ENCODE data around the gene GPR52.

Gene GPR52

DNA sequence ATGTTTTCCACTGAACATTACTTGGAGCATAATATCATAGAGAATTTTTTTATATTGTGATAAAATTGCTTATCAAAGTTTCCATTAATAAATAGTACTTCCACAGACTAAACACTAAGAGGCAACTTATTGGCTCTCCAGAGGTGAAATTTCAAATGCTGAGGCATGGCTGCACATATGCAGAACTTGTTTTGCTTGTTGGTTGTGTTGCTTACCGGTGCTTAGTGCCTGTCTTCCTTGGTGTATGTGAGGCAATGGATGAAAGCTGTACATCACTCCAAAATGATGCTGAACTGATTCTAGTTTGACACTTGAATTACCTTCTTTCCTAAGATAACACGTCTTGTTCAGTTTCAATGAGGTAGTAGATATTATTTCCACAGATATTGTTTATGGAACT is 29.8 kb upstream of the GPR52 start:
- H3K9ac ChIP-seq (ENCODE audit: low read depth, low read length) = no peak overlapping the region
- H3K36me3 ChIP-seq (ENCODE audit: control insufficient read depth, insufficient read depth, low read length) = no peaks in the 10 kb centered on the region
- H3K27me3 ChIP-seq (ENCODE audit: control insufficient read depth, insufficient read depth, low read length) = no peaks in the 10 kb centered on the region
- no peaks in the 10 kb centered on the region for H3K4me1 ChIP-seq (ENCODE audit: control insufficient read depth, insufficient read depth, low read length)
- H3K4me3 ChIP-seq (ENCODE audit: low read depth, low read length) = no peak overlapping the region
- no peaks in the 10 kb centered on the region for H3K9me3 ChIP-seq (ENCODE audit: control insufficient read depth, insufficient read depth, low read length)

DNA sequence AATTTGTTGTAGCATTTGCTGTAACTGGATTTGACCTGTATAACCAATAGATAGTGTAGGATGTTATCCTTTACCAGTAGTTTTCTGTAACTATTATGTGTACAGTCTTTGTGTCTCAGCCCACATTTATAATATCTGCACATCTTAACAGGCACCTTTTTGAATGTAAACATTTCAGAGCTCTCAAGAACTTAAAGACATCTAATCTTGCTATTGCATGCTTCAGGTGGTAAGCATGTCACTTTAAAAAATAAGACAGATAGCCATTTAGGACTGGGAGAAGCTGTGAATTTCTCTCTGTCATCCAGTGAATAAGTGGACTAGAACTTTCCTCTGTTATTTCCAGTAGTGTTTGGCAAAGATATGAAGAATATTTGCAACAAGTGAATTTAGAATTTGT is 22.6 kb upstream of the GPR52 start:
- no peaks in the 10 kb centered on the region for H3K27me3 ChIP-seq (ENCODE audit: control insufficient read depth, insufficient read depth, low read length)
- H3K36me3 ChIP-seq (ENCODE audit: control insufficient read depth, insufficient read depth, low read length) = no peaks in the 10 kb centered on the region
- H3K4me3 ChIP-seq (ENCODE audit: low read depth, low read length) = no peak overlapping the region
- H3K9me3 ChIP-seq (ENCODE audit: control insufficient read depth, insufficient read depth, low read length) = no peaks in the 10 kb centered on the region
- H3K9ac ChIP-seq (ENCODE audit: low read depth, low read length) = no peak overlapping the region
- H3K4me1 ChIP-seq (ENCODE audit: control insufficient read depth, insufficient read depth, low read length) = no peaks in the 10 kb centered on the region

DNA sequence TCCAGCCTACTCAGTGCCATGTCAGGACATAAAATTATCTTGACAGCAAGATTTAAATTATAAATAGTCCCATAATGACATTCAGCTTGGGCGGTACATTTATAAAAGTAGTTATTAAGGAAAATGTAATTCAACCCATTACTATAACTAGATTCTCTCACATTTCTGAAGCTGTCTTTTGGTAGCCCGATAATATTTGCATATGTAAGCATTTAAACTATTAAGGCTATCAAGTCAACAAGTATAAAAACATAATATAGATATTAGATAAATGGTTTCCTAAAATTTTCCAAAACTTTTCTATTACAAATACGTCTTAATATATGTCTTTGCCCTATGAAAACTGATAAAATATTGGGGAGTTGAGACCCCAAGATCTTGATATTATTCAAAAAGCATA is 21.6 kb upstream of the GPR52 start:
- Histone ChIP-seq H3K9me3 (ENCODE audit: control insufficient read depth, insufficient read depth, low read length) (no peaks in the 10 kb centered on the region), H3K27me3 (ENCODE audit: control insufficient read depth, insufficient read depth, low read length) (no peaks in the 10 kb centered on the region), H3K36me3 (ENCODE audit: control insufficient read depth, insufficient read depth, low read length) (no peaks in the 10 kb centered on the region), H3K9ac (ENCODE audit: low read depth, low read length) (no peak overlapping the region), H3K4me1 (ENCODE audit: control insufficient read depth, insufficient read depth, low read length) (no peaks in the 10 kb centered on the region), H3K4me3 (ENCODE audit: low read depth, low read length) (no peak overlapping the region)

DNA sequence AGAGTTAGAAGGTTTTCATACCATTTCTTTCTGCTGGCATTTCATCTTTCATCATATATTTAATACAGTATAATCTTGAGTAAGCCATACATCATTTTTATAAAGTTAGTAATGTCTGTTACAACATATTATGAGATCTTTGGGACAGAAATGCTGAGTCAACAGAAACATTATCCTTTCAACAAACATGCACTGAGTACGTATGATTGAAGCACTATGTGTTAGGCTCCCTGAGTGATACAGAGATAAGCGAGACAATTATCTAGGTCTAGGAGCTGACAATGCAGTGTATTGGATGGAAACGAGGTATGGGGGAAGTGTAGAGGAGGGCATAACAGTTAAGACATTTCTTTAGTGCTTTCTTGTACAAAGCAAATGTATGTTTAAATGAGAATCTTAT is 19.7 kb upstream of the GPR52 start:
- H3K4me1 ChIP-seq (ENCODE audit: control insufficient read depth, insufficient read depth, low read length) = no peaks in the 10 kb centered on the region
- H3K9ac ChIP-seq (ENCODE audit: low read depth, low read length) = no peak overlapping the region
- H3K9me3 ChIP-seq (ENCODE audit: control insufficient read depth, insufficient read depth, low read length) = no peaks in the 10 kb centered on the region
- no peak overlapping the region for H3K4me3 ChIP-seq (ENCODE audit: low read depth, low read length)
- no peaks in the 10 kb centered on the region for H3K36me3 ChIP-seq (ENCODE audit: control insufficient read depth, insufficient read depth, low read length)
- H3K27me3 ChIP-seq (ENCODE audit: control insufficient read depth, insufficient read depth, low read length) = no peaks in the 10 kb centered on the region

DNA sequence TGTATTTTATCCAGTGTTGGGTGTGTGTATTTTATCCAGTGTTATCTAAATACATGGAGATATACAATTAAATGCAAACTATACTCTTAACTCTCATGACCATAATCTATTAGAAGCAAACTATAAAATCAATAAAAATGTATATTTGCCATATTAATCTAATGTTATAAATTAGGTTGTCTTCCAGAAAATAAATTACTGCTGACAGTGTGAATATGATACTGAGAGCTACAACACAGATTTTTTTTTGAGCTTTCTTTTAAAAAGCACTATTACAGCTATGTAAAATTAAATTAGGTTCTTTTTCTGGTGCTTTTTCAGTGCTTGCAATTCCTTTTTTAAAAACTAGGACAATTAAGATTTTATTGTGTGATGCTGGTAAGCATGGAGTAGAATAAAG is 19.0 kb upstream of the GPR52 start:
- no peaks in the 10 kb centered on the region for H3K9me3 ChIP-seq (ENCODE audit: control insufficient read depth, insufficient read depth, low read length)
- H3K4me3 ChIP-seq (ENCODE audit: low read depth, low read length) = no peak overlapping the region
- H3K36me3 ChIP-seq (ENCODE audit: control insufficient read depth, insufficient read depth, low read length) = no peaks in the 10 kb centered on the region
- no peak overlapping the region for H3K9ac ChIP-seq (ENCODE audit: low read depth, low read length)
- no peaks in the 10 kb centered on the region for H3K27me3 ChIP-seq (ENCODE audit: control insufficient read depth, insufficient read depth, low read length)
- H3K4me1 ChIP-seq (ENCODE audit: control insufficient read depth, insufficient read depth, low read length) = no peaks in the 10 kb centered on the region

DNA sequence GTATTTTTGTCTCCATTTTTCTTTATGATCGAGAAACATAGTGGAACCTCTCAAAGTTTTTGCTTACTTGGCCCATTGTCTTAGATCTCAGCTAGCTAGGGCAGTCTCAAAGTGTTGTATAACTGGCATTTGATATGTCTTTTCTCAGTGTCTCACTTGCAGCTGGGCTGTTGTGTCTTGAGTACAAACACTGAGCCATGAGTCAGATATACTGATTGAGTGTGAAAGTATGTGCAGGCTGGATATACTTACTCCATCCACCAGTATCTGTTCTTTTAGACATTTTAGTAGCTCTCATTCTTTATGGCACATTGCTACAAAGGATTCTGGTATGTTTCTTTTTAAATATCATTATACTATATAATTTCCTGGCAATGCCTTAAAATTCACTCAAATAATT is 14.3 kb upstream of the GPR52 start:
- H3K9ac ChIP-seq (ENCODE audit: low read depth, low read length) = no peak overlapping the region
- no peak overlapping the region for H3K4me3 ChIP-seq (ENCODE audit: low read depth, low read length)
- no peaks in the 10 kb centered on the region for H3K36me3 ChIP-seq (ENCODE audit: control insufficient read depth, insufficient read depth, low read length)
- H3K27me3 ChIP-seq (ENCODE audit: control insufficient read depth, insufficient read depth, low read length) = no peaks in the 10 kb centered on the region
- H3K9me3 ChIP-seq (ENCODE audit: control insufficient read depth, insufficient read depth, low read length) = no peaks in the 10 kb centered on the region
- H3K4me1 ChIP-seq (ENCODE audit: control insufficient read depth, insufficient read depth, low read length) = no peaks in the 10 kb centered on the region

DNA sequence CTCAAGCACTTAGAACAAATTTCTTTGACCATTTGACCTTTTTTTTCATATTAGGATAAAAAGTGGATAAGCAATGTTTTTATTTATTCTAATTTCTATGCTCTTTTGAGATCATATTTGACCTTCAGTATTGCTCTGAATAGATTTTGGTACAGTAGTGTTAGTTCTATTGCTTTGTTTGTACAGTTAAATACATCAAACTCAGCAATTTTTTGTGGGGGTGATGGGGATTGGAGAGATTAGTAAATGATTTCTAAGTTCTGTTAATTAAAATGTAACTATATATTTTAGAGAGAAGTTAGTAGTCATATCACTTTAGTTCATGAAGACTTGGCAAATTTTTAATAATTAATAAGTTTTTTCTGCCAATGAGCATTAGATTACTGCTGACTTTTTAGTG is 2.4 kb upstream of the GPR52 start:
- H3K4me1 ChIP-seq (ENCODE audit: control insufficient read depth, insufficient read depth, low read length) = no peaks in the 10 kb centered on the region
- no peaks in the 10 kb centered on the region for H3K9me3 ChIP-seq (ENCODE audit: control insufficient read depth, insufficient read depth, low read length)
- H3K36me3 ChIP-seq (ENCODE audit: control insufficient read depth, insufficient read depth, low read length) = no peaks in the 10 kb centered on the region
- no peaks in the 10 kb centered on the region for H3K27me3 ChIP-seq (ENCODE audit: control insufficient read depth, insufficient read depth, low read length)
- no peak overlapping the region for H3K4me3 ChIP-seq (ENCODE audit: low read depth, low read length)
- no peak overlapping the region for H3K9ac ChIP-seq (ENCODE audit: low read depth, low read length)

DNA sequence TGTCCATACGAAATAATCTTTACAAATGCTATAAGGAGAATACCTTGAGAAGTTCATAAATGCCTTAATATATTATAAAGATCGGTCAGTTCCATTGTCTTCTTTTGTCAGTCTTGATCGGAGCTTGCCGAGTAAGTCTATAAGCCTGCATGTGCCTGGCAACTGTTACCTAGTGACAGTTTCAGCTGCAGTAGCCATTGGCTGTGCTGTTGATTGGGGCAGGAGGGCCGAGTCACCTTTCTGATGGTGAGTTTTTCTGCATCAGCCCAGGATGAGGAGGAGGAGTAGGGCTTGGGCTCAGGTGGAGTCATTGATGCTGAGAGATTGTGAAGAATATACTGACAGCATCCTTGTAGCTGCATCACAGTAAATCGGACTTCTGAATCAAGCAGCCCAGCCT is 1.9 kb upstream of the GPR52 start:
- Histone ChIP-seq H3K4me1 (ENCODE audit: control insufficient read depth, insufficient read depth, low read length) (no peaks in the 10 kb centered on the region), H3K27me3 (ENCODE audit: control insufficient read depth, insufficient read depth, low read length) (no peaks in the 10 kb centered on the region), H3K9ac (ENCODE audit: low read depth, low read length) (no peak overlapping the region), H3K4me3 (ENCODE audit: low read depth, low read length) (no peak overlapping the region), H3K36me3 (ENCODE audit: control insufficient read depth, insufficient read depth, low read length) (no peaks in the 10 kb centered on the region), H3K9me3 (ENCODE audit: control insufficient read depth, insufficient read depth, low read length) (no peaks in the 10 kb centered on the region)

DNA sequence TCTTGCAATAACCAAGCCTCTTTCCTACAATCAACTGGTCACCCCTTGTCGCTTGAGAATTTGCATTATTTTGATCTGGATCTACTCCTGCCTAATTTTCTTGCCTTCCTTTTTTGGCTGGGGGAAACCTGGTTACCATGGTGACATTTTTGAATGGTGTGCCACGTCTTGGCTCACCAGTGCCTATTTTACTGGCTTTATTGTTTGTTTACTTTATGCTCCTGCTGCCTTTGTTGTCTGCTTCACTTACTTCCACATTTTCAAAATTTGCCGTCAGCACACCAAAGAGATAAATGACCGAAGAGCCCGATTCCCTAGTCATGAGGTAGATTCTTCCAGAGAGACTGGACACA is 743 bp downstream of the GPR52 start:
- no peak overlapping the region for H3K9ac ChIP-seq (ENCODE audit: low read depth, low read length)
- H3K27me3 ChIP-seq (ENCODE audit: control insufficient read depth, insufficient read depth, low read length) = no peaks in the 10 kb centered on the region
- no peaks in the 10 kb centered on the region for H3K4me1 ChIP-seq (ENCODE audit: control insufficient read depth, insufficient read depth, low read length)
- no peaks in the 10 kb centered on the region for H3K36me3 ChIP-seq (ENCODE audit: control insufficient read depth, insufficient read depth, low read length)
- H3K9me3 ChIP-seq (ENCODE audit: control insufficient read depth, insufficient read depth, low read length) = no peaks in the 10 kb centered on the region
- H3K4me3 ChIP-seq (ENCODE audit: low read depth, low read length) = no peak overlapping the region

DNA sequence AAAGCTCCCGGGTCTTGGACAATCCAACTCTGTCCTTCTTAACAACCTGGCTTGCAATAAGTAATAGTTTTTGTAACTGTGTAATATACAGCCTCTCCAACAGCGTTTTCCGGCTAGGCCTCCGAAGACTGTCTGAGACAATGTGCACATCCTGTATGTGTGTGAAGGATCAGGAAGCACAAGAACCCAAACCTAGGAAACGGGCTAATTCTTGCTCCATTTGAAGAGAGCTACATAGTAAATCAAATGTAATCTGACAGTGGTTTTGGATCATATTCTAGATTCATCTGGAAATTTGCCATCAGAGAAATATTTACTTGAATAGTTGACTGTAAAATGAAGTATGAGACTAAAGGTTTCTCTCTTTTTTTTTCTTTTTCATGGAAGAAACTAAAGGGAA is 1.2 kb downstream of the GPR52 start:
- Histone ChIP-seq H3K4me3 (ENCODE audit: low read depth, low read length) (no peak overlapping the region), H3K4me1 (ENCODE audit: control insufficient read depth, insufficient read depth, low read length) (no peaks in the 10 kb centered on the region), H3K27me3 (ENCODE audit: control insufficient read depth, insufficient read depth, low read length) (no peaks in the 10 kb centered on the region), H3K9me3 (ENCODE audit: control insufficient read depth, insufficient read depth, low read length) (no peaks in the 10 kb centered on the region), H3K9ac (ENCODE audit: low read depth, low read length) (no peak overlapping the region), H3K36me3 (ENCODE audit: control insufficient read depth, insufficient read depth, low read length) (no peaks in the 10 kb centered on the region)

DNA sequence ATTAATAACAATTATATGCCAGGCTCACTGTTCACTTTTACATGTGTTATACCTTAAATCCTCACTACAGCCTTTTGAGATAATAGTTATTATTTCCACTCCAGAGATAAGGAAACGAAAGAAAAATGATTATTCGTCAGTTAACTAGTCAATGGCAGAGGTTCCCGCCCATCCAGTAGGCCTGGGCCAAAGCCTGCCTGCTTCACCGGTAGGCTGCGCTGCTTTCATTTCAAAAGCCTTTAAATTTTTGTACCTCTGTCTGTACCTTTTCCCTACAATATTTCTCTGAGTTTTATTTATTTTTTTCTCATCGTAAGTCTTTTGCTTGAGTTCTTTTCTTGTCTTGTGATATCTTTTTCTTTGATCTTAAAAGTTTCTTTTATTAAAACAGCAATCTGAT is 3.6 kb downstream of the GPR52 start:
- no peak overlapping the region for H3K4me3 ChIP-seq (ENCODE audit: low read depth, low read length)
- no peaks in the 10 kb centered on the region for H3K4me1 ChIP-seq (ENCODE audit: control insufficient read depth, insufficient read depth, low read length)

DNA sequence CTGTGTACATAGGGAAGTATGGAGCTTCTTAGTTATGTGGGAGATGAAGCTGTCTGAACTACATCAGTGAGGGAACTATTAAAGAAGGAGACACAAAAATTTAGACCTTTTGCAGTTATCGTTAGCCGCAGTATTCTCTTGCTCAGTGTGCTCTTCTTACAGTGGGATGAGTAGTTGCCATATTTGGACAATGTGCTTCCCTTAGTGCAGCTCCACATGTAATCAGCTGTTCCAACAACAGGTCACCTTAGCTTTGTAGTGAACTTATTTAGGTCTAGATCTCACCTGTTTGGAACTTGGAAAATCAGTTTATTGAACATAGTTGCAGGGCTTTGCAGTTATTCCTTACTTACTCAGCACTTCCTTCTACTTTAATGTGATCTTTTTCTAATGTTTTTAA is 18.1 kb downstream of the GPR52 start:
- H3K4me3 ChIP-seq (ENCODE audit: low read depth, low read length) = no peak overlapping the region
- no peaks in the 10 kb centered on the region for H3K36me3 ChIP-seq (ENCODE audit: control insufficient read depth, insufficient read depth, low read length)
- no peaks in the 10 kb centered on the region for H3K27me3 ChIP-seq (ENCODE audit: control insufficient read depth, insufficient read depth, low read length)
- no peak overlapping the region for H3K9ac ChIP-seq (ENCODE audit: low read depth, low read length)
- no peaks in the 10 kb centered on the region for H3K4me1 ChIP-seq (ENCODE audit: control insufficient read depth, insufficient read depth, low read length)
- H3K9me3 ChIP-seq (ENCODE audit: control insufficient read depth, insufficient read depth, low read length) = no peaks in the 10 kb centered on the region

More for the DNA sequence above, 3.6 kb downstream of the GPR52 start:
- no peaks in the 10 kb centered on the region for H3K36me3 ChIP-seq (ENCODE audit: control insufficient read depth, insufficient read depth, low read length)
- H3K9me3 ChIP-seq (ENCODE audit: control insufficient read depth, insufficient read depth, low read length) = no peaks in the 10 kb centered on the region
- H3K27me3 ChIP-seq (ENCODE audit: control insufficient read depth, insufficient read depth, low read length) = no peaks in the 10 kb centered on the region
- no peak overlapping the region for H3K9ac ChIP-seq (ENCODE audit: low read depth, low read length)

DNA sequence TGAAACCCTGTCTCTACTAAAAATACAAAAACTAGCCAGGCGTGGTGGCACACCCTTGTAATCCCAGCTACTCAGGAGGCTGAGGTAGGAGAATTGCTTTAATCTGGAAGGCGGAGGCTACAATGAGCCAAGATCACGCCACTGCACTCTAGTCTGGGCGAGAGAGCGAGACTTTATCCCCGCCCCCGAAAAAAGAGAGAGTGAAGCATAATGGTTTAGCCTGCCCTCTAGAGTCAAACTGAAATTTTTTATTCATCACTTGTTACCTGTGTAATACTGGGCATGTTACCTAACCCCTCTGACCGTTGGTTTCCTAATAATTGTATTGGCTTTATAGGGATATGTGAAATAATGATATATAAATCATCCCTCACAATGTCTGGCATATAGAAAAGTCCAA is 18.8 kb downstream of the GPR52 start:
- H3K36me3 ChIP-seq (ENCODE audit: control insufficient read depth, insufficient read depth, low read length) = no peaks in the 10 kb centered on the region
- no peaks in the 10 kb centered on the region for H3K9me3 ChIP-seq (ENCODE audit: control insufficient read depth, insufficient read depth, low read length)
- H3K27me3 ChIP-seq (ENCODE audit: control insufficient read depth, insufficient read depth, low read length) = no peaks in the 10 kb centered on the region
- H3K4me3 ChIP-seq (ENCODE audit: low read depth, low read length) = no peak overlapping the region
- no peak overlapping the region for H3K9ac ChIP-seq (ENCODE audit: low read depth, low read length)
- H3K4me1 ChIP-seq (ENCODE audit: control insufficient read depth, insufficient read depth, low read length) = no peaks in the 10 kb centered on the region
